ENCODE results near the gene EIF4A3.

The EIF4A3 gene

DNA sequence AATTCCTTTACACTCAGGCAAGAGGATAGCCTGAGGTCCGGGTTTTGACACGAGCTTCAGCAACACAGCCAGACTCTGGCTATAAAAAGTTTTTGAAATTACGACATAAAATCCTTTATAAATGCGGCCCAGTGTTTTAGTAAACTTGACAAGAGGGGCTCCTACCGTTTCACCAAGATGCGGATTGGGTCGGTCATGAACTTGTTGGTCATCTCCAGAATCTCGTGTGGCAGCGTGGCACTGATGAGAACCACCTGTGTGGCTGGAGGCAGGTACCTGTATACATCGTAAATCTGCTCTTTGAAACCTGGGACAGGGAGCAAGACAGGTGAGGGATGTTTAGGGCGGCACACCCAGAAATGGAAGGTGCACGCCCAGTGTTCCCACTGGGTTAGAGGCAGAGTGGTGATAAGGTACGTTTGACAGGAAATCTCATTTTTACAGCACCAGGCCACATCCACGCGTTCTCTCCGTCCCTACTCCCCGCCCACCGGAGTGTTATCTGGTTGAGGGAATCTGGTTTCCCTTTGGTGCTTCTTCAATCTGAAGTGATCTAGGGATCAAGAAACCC is 8.0 kb downstream of the EIF4A3 start:
- H4K8ac ChIP-seq (ENCODE audit: low read depth, low read length): no peak overlapping the region
- H3K4me2 ChIP-seq (ENCODE audit: low read length): no peak overlapping the region
- no peak overlapping the region for H3K23ac ChIP-seq (ENCODE audit: low read length)
- no peak overlapping the region for H3K9ac ChIP-seq (ENCODE audit: low read length)
- H2BK120ac ChIP-seq (ENCODE audit: low read depth, low read length): no peak overlapping the region
- H3K4me1 ChIP-seq (ENCODE audit: control insufficient read depth, low read depth, low read length): no peaks in the 10 kb centered on the region
- H2AK5ac ChIP-seq (ENCODE audit: low read length): no peak overlapping the region
- H3K56ac ChIP-seq (ENCODE audit: low read length): no peak overlapping the region
- no peak overlapping the region for H3K4me3 ChIP-seq (ENCODE audit: low read length)
- H3K4ac ChIP-seq (ENCODE audit: low read depth, low read length): no peak overlapping the region
- H2BK5ac ChIP-seq (ENCODE audit: low read length): no peak overlapping the region
- no peak for DNase-seq
- no peak overlapping the region for H3K27ac ChIP-seq (ENCODE audit: low read depth, low read length)
- no peaks in the 10 kb centered on the region for H3K27me3 ChIP-seq (ENCODE audit: insufficient read depth, low read length, poor library complexity)
- no peak overlapping the region for H3K18ac ChIP-seq (ENCODE audit: low read length)
- H3K79me2 ChIP-seq (ENCODE audit: control insufficient read depth, insufficient read depth, low read length): peaks cover 3% of the 10 kb centered on the region
- no peak overlapping the region for H2BK15ac ChIP-seq (replicated peaks; ENCODE audit: low read depth)
- no CpG with 5 or more reads among the region's 18 CpGs for WGBS (ENCODE audit: extremely low coverage, insufficient coverage, low lambda C conversion rate)
- H3K36me3 ChIP-seq (ENCODE audit: control insufficient read depth, insufficient read depth, low read length): peaks cover 27% of the 10 kb centered on the region
- H3K79me1 ChIP-seq (ENCODE audit: low read length): peaks cover 7% of the 10 kb centered on the region
- no peak overlapping the region for H4K5ac ChIP-seq (ENCODE audit: low read length)

DNA sequence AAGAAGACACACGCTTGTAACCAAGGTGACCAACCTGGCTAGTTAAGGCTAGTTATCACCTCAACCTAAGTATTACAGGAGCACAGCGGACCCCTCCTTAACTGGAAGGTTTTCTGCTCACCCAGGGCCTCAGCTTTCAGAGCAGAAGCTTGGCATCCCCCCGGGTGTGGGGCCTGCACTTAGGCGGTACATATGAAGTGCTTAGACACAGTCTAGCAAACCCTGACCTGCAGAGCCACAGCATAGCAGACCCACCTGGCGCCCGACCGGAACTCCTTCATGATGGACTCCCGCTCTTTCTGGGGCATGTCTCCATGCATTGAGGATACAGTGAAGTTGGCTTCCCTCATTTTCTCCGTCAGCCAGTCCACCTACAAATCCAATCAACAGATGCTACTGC is 9.8 kb downstream of the EIF4A3 start:
- no peak overlapping the region for H3K4ac ChIP-seq (ENCODE audit: low read depth, low read length)
- no peak overlapping the region for H2BK15ac ChIP-seq (replicated peaks; ENCODE audit: low read depth)
- no peak overlapping the region for H3K23ac ChIP-seq (ENCODE audit: low read length)
- no peaks in the 10 kb centered on the region for H3K4me1 ChIP-seq (ENCODE audit: control insufficient read depth, low read depth, low read length)
- no peak overlapping the region for H3K4me3 ChIP-seq (ENCODE audit: low read length)
- H4K8ac ChIP-seq (ENCODE audit: low read depth, low read length): no peak overlapping the region
- H2BK5ac ChIP-seq (ENCODE audit: low read length): no peak overlapping the region
- no peak overlapping the region for H2AK5ac ChIP-seq (ENCODE audit: low read length)
- H3K27me3 ChIP-seq (ENCODE audit: insufficient read depth, low read length, poor library complexity): no peaks in the 10 kb centered on the region
- H3K36me3 ChIP-seq (ENCODE audit: control insufficient read depth, insufficient read depth, low read length): peaks cover 27% of the 10 kb centered on the region
- H4K5ac ChIP-seq (ENCODE audit: low read length): no peak overlapping the region
- WGBS (ENCODE audit: extremely low coverage, insufficient coverage, low lambda C conversion rate): no CpG with 5 or more reads among the region's 9 CpGs
- H3K79me2 ChIP-seq (ENCODE audit: control insufficient read depth, insufficient read depth, low read length): no peaks in the 10 kb centered on the region
- DNase-seq: no peak
- H3K18ac ChIP-seq (ENCODE audit: low read length): no peak overlapping the region
- no peak overlapping the region for H3K56ac ChIP-seq (ENCODE audit: low read length)
- H2BK120ac ChIP-seq (ENCODE audit: low read depth, low read length): no peak overlapping the region
- no peak overlapping the region for H3K27ac ChIP-seq (ENCODE audit: low read depth, low read length)
- H3K79me1 ChIP-seq (ENCODE audit: low read length): no peaks in the 10 kb centered on the region
- no peak overlapping the region for H3K4me2 ChIP-seq (ENCODE audit: low read length)
- H3K9ac ChIP-seq (ENCODE audit: low read length): no peak overlapping the region

DNA sequence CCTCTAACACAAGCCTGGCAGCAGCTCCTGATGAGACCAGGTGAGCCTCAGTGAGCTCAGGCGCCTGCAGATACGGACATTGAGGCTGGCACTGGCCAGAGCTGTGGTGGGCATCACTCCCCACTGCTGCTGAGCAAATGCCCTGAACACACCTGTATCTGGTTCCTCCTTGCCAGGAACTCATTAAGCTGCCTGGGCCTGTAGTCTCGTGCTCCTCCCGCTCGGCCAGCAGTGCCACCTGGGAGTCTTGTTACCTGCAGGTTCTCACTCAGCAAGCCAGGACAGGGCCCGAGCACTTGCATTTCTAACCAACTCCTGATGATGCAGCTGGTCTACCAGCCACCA is 13.3 kb downstream of the EIF4A3 start:
- Histone ChIP-seq H2BK120ac (ENCODE audit: low read depth, low read length) (no peak overlapping the region), H3K56ac (ENCODE audit: low read length) (no peak overlapping the region), H3K18ac (ENCODE audit: low read length) (no peak overlapping the region), H2AK5ac (ENCODE audit: low read length) (no peak overlapping the region), H3K23ac (ENCODE audit: low read length) (no peak overlapping the region), H3K4me3 (ENCODE audit: low read length) (no peak overlapping the region), H4K8ac (ENCODE audit: low read depth, low read length) (no peak overlapping the region), H3K27me3 (ENCODE audit: insufficient read depth, low read length, poor library complexity) (no peaks in the 10 kb centered on the region), H3K4me1 (ENCODE audit: control insufficient read depth, low read depth, low read length) (peaks cover 2% of the 10 kb centered on the region), H3K9ac (ENCODE audit: low read length) (no peak overlapping the region), H3K4ac (ENCODE audit: low read depth, low read length) (no peak overlapping the region), H2BK5ac (ENCODE audit: low read length) (no peak overlapping the region), H3K4me2 (ENCODE audit: low read length) (no peak overlapping the region), H4K5ac (ENCODE audit: low read length) (no peak overlapping the region), H3K36me3 (ENCODE audit: control insufficient read depth, insufficient read depth, low read length) (peaks cover 15% of the 10 kb centered on the region), H3K79me2 (ENCODE audit: control insufficient read depth, insufficient read depth, low read length) (no peaks in the 10 kb centered on the region), H2BK15ac (replicated peaks; ENCODE audit: low read depth) (no peak overlapping the region), H3K27ac (ENCODE audit: low read depth, low read length) (no peak overlapping the region), H3K79me1 (ENCODE audit: low read length) (no peaks in the 10 kb centered on the region)
- DNase-seq: no peak
- no CpG with 5 or more reads among the region's 6 CpGs for WGBS (ENCODE audit: extremely low coverage, insufficient coverage, low lambda C conversion rate)

DNA sequence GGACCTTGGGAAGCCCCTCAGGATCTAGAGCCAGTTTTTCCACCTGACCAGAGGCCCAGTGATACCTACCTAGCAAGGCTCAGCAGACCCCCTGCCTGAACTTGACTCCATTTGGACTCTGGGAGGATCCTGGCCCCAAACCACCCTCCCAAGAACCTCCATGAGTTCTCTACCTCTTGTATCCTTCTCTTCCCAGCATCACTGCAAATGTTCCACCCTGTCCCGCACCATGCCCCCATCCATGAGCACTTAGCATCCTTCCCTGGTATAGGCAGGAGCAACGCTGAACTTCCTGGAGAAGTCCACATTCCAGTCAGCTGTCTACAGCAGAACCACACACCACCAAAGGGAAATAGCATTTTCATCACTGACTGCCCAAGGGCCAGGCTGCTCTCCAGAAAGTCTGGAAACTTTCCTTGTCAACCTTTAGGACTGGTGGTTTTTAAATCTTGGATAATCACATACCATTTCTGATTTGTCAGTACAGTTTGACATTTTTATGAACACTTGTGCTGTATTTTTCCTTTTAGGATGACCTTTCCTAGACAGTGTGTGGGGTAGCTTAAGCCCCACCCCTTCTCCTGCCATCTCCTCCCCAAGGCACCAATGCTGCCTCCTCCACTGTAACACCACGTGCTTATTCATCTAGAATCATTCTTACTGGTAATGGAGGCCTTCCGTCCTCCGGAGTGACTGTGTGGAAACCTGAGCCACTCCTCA is 13.9 kb downstream of the EIF4A3 start:
- H4K5ac ChIP-seq (ENCODE audit: low read length): no peak overlapping the region
- H3K4me2 ChIP-seq (ENCODE audit: low read length): no peak overlapping the region
- H3K79me2 ChIP-seq (ENCODE audit: control insufficient read depth, insufficient read depth, low read length): no peaks in the 10 kb centered on the region
- H4K8ac ChIP-seq (ENCODE audit: low read depth, low read length): no peak overlapping the region
- peaks cover 2% of the 10 kb centered on the region for H3K4me1 ChIP-seq (ENCODE audit: control insufficient read depth, low read depth, low read length)
- DNase-seq: no peak
- no peak overlapping the region for H2BK120ac ChIP-seq (ENCODE audit: low read depth, low read length)
- H3K23ac ChIP-seq (ENCODE audit: low read length): no peak overlapping the region
- no peak overlapping the region for H3K9ac ChIP-seq (ENCODE audit: low read length)
- H3K18ac ChIP-seq (ENCODE audit: low read length): no peak overlapping the region
- H3K79me1 ChIP-seq (ENCODE audit: low read length): no peaks in the 10 kb centered on the region
- H3K36me3 ChIP-seq (ENCODE audit: control insufficient read depth, insufficient read depth, low read length): peaks cover 15% of the 10 kb centered on the region
- no CpG with 5 or more reads among the region's 5 CpGs for WGBS (ENCODE audit: extremely low coverage, insufficient coverage, low lambda C conversion rate)
- H2BK15ac ChIP-seq (replicated peaks; ENCODE audit: low read depth): no peak overlapping the region
- H3K27ac ChIP-seq (ENCODE audit: low read depth, low read length): no peak overlapping the region
- no peaks in the 10 kb centered on the region for H3K27me3 ChIP-seq (ENCODE audit: insufficient read depth, low read length, poor library complexity)
- no peak overlapping the region for H2AK5ac ChIP-seq (ENCODE audit: low read length)
- H3K4me3 ChIP-seq (ENCODE audit: low read length): no peak overlapping the region
- no peak overlapping the region for H2BK5ac ChIP-seq (ENCODE audit: low read length)
- no peak overlapping the region for H3K56ac ChIP-seq (ENCODE audit: low read length)
- H3K4ac ChIP-seq (ENCODE audit: low read depth, low read length): no peak overlapping the region

DNA sequence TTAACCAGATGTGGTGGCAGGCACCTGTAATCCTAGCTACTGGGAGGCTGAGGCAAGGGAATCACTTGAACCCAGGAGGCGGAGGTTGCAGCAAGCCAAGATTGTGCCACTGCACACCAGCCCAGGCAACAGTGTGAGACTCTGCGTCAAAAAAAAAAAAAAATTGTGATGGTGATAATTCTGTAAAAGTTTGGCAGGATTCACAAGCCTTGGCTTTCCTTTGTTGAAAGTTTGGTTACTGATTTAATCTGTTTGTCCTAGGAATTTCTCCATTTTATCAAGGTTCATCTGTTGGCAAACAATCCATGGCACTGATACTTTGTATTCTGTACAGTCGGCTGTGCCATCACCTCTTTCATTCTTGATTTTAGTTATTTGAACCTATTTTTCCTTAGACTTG is 15.9 kb downstream of the EIF4A3 start:
- Histone ChIP-seq H3K79me2 (ENCODE audit: control insufficient read depth, insufficient read depth, low read length) (no peaks in the 10 kb centered on the region), H3K56ac (ENCODE audit: low read length) (no peak overlapping the region), H2AK5ac (ENCODE audit: low read length) (no peak overlapping the region)

More for the DNA sequence above, 15.9 kb downstream of the EIF4A3 start:
- H3K36me3 ChIP-seq (ENCODE audit: control insufficient read depth, insufficient read depth, low read length): peaks cover 4% of the 10 kb centered on the region
- no peaks in the 10 kb centered on the region for H3K79me1 ChIP-seq (ENCODE audit: low read length)
- no peak overlapping the region for H3K4me3 ChIP-seq (ENCODE audit: low read length)
- H2BK120ac ChIP-seq (ENCODE audit: low read depth, low read length): no peak overlapping the region
- peaks cover 2% of the 10 kb centered on the region for H3K4me1 ChIP-seq (ENCODE audit: control insufficient read depth, low read depth, low read length)
- no peak overlapping the region for H3K4me2 ChIP-seq (ENCODE audit: low read length)
- no peak overlapping the region for H4K8ac ChIP-seq (ENCODE audit: low read depth, low read length)
- no peak overlapping the region for H2BK15ac ChIP-seq (replicated peaks; ENCODE audit: low read depth)
- no peak overlapping the region for H4K5ac ChIP-seq (ENCODE audit: low read length)
- H3K4ac ChIP-seq (ENCODE audit: low read depth, low read length): no peak overlapping the region
- WGBS (ENCODE audit: extremely low coverage, insufficient coverage, low lambda C conversion rate): no CpG with 5 or more reads among the region's 3 CpGs
- no peak overlapping the region for H3K23ac ChIP-seq (ENCODE audit: low read length)
- no peak overlapping the region for H2BK5ac ChIP-seq (ENCODE audit: low read length)
- H3K9ac ChIP-seq (ENCODE audit: low read length): no peak overlapping the region
- DNase-seq: no peak
- H3K27ac ChIP-seq (ENCODE audit: low read depth, low read length): no peak overlapping the region
- no peaks in the 10 kb centered on the region for H3K27me3 ChIP-seq (ENCODE audit: insufficient read depth, low read length, poor library complexity)
- no peak overlapping the region for H3K18ac ChIP-seq (ENCODE audit: low read length)

Measured in mesendoderm (in vitro differentiated cells).